LNCaP clone FGC (cell line): ENCODE measurements around the gene ARHGEF9.

Source experiments
- DNase-seq: peaks from one replicate; pipeline ENCODE4 v3.0.0-alpha.2; 2011; ENCODE audit warnings: low read depth
- H3K4me3 ChIP-seq: 2 replicates; pipeline ENCODE4 v1.5.1; 2011; ENCODE audit warnings: mild to moderate bottlenecking, low read depth, low read length, control low read depth
- TF ChIP-seq, protein P1 (sequence below): IDR thresholded peaks from 2 replicates; pipeline ENCODE4 v1.5.1; 2012; ENCODE audit warnings: mild to moderate bottlenecking; ENCODE audit not compliant: control insufficient read depth, insufficient read depth; ENCODE audit errors: extremely low read depth

Gene ARHGEF9

DNA sequence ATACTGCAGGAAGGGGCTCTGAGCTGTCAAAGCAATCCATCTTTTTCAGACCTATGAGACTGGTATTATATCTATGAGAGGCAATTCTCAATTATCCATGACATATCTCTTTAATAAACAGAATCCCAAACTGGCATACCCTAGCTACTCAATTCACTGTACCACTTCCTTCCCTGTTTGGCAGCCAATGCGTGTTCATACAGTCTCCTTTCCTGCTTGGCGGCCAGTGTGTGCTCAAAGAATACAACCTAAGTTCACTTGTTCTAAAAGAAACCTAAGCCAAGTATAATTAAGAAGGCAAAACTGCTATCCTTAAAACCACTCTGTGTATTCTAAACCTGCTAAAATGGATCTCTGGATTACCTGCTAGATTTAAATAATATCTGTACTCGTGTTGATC lies 38.3 kb downstream of the ARHGEF9 start:
- DNase-seq = no peak
- no peak overlapping the region for H3K4me3 ChIP-seq
- TF ChIP-seq, protein P1, sequence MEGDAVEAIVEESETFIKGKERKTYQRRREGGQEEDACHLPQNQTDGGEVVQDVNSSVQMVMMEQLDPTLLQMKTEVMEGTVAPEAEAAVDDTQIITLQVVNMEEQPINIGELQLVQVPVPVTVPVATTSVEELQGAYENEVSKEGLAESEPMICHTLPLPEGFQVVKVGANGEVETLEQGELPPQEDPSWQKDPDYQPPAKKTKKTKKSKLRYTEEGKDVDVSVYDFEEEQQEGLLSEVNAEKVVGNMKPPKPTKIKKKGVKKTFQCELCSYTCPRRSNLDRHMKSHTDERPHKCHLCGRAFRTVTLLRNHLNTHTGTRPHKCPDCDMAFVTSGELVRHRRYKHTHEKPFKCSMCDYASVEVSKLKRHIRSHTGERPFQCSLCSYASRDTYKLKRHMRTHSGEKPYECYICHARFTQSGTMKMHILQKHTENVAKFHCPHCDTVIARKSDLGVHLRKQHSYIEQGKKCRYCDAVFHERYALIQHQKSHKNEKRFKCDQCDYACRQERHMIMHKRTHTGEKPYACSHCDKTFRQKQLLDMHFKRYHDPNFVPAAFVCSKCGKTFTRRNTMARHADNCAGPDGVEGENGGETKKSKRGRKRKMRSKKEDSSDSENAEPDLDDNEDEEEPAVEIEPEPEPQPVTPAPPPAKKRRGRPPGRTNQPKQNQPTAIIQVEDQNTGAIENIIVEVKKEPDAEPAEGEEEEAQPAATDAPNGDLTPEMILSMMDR = no peak

DNA sequence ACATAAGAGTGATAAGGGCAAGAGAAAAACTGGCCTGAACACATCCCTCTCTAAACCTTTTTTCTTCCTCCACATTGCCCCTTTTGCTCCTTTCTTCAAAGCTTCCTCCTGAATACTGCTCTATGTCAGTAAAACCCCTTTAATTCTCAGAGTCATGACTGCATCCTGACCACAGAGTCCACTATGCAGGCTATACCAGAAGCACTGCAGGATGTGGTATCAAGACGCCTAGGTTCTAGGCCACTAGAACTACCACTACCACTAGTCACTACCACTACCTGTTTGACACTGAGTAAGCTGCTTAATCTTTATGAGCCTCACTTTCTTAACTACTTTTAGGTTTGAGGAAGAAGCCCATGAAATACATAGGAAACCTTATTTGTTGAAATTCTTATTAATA lies 38.7 kb downstream of the ARHGEF9 start:
- DNase-seq = no peak
- TF ChIP-seq, protein P1 = no peak
- H3K4me3 ChIP-seq = no peak overlapping the region

DNA sequence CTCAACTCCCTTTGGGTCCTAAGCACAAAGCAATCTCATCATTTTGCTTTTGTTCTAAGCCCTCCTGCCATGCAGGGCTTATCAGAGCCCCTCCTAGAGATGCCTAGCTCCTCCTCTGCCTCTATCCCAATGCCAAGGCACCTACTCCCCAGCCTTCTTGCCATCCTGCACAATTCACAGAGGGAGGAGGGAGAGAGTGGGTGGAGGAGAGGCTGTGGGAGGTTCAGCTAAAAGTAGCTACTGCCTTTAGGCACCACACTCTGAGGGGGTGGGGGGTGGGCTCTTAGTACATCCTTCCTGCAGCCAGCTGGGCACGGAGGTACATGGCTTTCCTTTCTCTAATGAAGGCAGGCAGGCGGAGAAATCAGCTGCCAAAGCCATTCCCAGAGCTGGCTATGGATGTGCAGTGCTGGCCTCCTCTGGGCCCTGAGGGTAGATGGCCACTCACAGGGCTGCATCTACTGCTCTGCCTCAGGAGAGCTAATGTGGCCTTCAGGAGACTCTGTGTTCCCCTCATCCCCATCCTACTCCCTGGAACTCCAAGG lies 40.1 kb downstream of the ARHGEF9 start:
- TF ChIP-seq, protein P1 = no peak
- DNase-seq = no peak
- no peak overlapping the region for H3K4me3 ChIP-seq

DNA sequence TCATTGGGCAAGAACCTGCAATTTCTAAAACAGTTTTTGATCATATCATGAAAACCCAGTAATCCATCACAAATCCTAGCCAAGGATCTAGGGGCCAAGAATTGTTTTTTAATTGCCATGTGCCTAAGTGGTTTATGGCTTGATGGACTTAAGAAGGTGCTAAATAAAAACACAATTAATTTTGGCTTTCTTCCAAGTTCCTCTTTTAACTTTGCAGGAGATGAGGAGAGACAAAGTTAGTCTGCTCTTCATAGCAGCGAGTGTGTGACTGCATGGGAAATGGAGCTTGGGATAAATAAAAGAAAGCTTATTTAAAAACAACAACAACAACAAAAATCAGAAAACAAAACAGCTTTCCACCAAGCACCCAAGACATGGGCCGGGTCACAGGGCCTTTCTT lies 41.4 kb downstream of the ARHGEF9 start:
- no peak overlapping the region for H3K4me3 ChIP-seq
- no peak for DNase-seq
- TF ChIP-seq, protein P1 = no peak

DNA sequence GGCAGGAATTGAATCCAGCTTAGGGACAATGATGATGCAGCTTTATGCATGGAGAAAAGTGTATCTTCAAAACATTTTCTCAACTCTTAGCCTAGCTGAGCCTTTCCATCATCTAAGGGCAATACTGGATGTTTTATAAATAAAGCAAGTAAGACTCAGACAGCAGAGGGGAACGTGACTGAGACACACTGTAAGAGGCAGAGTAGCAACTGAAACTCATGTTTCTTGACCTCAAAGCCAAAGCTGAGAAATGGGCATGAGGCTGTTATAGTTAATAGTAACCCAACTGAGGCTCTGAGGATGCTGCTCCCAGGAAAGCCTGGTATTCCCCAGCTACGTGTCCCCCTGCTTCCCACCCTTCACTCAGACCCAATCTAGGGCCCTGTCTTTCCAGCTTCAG lies 44.6 kb downstream of the ARHGEF9 start:
- TF ChIP-seq, protein P1 = no peak
- H3K4me3 ChIP-seq = no peak overlapping the region
- DNase-seq = no peak

DNA sequence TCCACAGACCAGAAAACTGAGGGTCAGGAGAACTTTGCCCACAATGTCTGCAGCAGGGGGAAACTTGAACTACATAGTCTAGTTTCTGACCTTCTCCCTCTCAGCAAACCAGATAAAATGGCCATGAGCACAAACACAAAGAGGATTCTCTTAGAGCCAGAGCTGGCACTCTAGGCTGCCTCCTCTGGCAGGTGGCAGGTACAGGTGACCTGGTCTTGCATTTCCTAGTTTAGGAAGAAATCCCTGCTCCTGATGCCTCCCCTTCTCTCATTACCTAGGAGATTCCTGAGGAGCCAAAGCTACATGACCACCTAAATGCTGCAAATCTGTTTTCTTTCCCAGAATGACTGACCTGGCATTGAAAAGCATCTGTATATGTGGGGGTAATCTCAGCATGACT lies 45.1 kb downstream of the ARHGEF9 start:
- TF ChIP-seq, protein P1 = no peak
- no peak for DNase-seq
- no peak overlapping the region for H3K4me3 ChIP-seq

DNA sequence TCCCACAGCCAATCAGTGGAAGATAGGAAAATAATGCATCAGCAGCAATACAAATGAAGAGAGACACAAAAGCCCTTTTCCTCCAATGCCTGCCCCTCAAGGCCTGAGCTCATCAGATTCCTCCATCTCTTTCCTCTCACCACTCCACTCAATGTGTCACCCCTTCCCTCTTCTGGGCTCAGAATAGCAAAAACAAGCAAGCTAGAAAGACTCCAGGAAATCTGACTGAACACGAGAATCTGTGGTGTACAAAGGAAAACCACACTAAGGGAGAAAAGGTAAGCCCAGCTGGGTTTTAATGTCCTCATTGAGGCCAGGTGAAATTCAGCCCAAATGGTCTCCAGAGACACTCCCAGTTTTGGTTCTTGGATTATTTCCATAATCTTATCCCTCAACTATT lies 46.3 kb downstream of the ARHGEF9 start:
- TF ChIP-seq, protein P1 = no peak
- no peak overlapping the region for H3K4me3 ChIP-seq
- DNase-seq = no peak
